Stimulated activated CD8-positive, alpha-beta memory T cell treated with anti-CD3 and anti-CD28 coated beads, Interleukin-15, amount 100 ng/mL, for 24 hours (primary cell): ENCODE measurements around the gene HNRNPH3.

ENCODE experiments used
- DNase-seq: peaks from one replicate; pipeline ENCODE4 v3.0.0-alpha.2; 2020; ENCODE audit warnings: low read depth

The HNRNPH3 gene

GRCh38 chr10:68332259-68333057, 594 bp downstream of the HNRNPH3 start, which contains the start of gene PBLD:
TSS of gene PBLD (minus strand) at chr10:68332928. CDS start at chr10:68306844, 26,084 bp downstream.
- peak; percentile 34 for DNase-seq

DNA sequence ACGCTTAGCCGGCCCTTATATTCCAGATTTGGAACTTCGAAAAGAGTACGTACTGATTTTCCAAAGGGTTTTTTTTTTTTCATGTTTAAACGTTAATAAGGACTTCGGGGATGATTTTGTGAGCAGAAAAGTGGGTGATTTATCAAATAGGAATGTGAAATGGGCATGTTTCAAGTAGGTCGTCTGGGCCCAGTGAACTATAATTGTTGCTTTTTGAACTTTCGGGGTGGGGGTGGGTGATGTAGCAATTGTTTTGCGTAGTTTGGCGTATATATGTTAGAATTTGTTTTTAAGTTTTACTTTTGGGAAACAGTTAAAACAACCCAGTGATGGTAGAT, 1.2 kb downstream of the HNRNPH3 start:
- no peak for DNase-seq

DNA sequence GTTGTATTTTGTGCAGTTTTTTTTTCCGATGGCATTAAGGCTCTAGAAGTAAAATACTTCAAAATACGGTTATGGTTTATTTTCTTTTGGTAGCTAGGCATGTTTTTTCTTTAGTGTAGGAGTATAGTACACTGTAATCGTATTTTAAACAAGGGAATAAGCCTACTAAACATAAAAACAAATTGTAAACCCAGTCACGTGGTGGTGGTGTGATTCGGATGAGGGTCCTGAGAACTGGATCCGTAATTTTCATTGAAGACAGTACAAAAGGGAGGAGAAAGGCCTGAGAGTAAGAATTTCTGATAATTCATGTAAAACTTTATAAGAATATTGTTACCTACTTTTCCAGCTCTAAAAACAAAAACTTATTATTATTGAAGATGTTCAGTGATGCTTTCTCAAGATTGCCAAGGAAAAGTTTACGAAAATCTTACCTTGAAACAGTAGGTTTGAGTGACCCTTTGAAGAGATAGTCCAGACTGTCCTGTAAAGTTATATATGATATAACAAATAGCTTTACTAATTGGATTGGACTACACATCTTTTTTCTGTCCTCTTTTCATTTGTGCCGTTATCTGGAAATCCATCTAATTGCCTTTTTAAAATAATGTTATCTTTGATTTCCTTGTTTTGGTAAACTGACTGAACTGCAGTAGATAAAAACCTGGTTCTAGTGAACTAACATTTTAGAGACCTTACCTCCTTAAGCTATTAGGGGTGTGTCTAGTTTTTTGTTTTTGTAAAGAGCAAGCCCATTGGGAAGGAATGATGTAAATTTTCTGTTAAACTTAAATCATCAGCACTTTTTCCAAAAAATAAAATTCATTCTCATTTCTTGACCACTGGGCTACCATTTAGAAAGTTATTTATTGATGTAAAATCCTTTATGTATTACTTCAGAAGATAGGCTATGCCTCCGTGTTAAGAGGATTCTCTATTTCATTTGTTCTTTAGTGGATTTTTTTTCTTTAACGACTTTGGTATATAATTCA, 1.9 kb downstream of the HNRNPH3 start:
- no peak for DNase-seq

DNA sequence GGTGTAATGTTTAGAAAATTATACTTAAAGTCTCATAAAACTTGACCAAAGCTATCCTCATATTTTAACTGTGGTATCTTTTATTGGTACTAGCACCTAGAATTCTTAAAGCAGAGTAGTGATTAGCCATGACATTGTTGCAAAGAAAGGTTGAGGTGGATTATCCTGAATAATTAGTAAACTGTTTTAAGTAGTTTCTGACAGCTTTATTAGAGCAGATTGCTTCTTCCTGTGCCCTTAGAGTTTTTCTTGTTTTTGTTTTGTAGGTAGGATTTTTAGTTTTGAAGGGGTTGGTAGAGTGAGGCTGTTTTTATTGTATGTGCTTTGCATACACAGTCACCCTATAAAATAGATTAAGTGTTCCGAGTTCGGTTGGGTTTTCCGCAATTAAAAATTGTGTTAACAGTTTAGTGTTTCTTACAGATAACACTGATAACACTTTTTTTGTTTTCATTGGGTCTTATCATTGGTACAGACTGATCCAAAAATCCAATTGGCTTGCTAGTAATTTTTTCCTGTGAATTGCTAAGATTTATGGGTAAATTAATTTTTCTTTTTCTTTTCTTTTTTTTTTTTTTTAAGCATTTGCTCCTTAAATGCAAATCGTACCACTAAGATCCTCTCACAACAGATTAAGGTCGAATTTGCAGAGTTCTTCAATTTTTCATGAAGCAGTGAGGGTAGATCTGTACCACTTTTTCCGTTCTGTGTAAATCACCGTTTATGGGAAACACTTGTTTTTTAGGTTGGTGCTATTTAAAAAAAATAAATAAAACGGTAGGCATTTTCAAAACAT, 3.0 kb downstream of the HNRNPH3 start:
- DNase-seq, result no peak

GRCh38 chr10:68336754-68337351, 5.0 kb downstream of the HNRNPH3 start:
- DNase-seq, result no peak

GRCh38 chr10:68340358-68341080, 8.7 kb downstream of the HNRNPH3 start:
- DNase-seq, result no peak

DNA sequence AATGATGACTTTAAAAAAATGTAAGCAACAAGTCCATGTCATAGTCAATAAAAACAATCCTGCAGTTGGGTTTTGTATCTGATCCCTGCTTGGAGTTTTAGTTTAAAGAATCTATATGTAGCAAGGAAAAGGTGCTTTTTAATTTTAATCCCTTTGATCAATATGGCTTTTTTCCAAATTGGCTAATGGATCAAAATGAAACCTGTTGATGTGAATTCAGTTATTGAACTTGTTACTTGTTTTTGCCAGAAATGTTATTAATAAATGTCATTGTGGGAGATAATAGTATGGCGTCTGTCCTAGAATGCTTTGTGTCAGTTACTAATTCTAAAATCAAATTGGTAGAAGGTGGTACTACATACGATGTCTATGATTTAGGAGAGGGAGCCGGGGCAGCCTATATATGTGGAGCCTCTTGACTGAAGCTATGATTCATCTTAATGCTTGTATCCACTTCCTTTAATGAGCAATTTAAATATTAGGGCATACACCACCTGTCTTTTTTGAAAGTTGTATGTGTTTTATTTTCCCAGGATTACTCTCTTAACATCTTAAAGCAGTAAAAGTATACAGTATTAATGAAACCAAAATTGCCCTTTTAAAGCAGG, 11.1 kb downstream of the HNRNPH3 start:
- DNase-seq, result no peak

- no peak for DNase-seq
These were observed 13.8 kb downstream of the HNRNPH3 start for GRCh38 chr10:68345621-68346020.

DNA sequence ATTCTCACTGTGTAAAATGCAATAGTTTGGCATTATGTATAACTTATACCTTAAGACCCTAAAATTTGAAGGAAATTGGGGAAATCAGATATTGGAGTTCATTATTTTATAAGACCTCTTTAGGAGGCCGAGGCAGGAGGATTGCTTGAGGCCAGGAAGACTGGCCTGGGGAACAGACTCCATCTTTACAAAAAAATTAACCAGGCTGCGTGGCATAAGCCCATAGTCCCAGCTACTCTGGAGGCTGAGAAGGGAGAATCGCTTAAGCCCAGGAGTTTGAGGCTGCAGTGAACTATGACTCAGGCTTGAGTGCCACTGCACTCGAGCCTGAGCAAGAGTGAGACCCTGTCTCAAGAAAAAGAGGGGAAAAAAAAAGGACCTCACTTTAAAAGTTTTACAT, 14.9 kb downstream of the HNRNPH3 start:
- DNase-seq, result no peak

DNA sequence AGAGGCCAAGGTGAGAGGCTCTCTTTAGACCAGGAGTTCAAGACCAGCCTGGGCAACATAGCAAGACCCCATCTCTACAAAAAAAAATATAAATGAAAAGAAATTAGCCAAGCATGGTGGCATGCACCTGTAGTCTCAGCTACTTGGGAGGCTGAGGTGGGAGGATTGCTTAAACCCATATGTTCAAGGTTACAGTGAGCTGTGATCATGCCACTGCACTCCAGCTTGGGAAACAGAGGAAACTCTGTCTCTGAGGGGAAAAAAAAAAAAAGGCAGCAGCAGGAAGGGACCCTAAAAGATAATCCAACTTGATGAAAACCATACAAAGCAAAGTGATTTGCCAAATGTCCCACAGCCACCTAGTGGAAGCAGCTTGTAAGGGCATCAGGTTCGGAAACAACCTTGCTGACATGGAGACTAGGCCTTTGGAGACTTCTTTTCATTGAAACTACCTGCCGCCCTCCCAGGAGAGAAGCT, 16.4 kb downstream of the HNRNPH3 start:
- no peak for DNase-seq

- DNase-seq, result no peak
These were observed 21.7 kb downstream of the HNRNPH3 start for GRCh38 chr10:68353537-68353936.

DNA sequence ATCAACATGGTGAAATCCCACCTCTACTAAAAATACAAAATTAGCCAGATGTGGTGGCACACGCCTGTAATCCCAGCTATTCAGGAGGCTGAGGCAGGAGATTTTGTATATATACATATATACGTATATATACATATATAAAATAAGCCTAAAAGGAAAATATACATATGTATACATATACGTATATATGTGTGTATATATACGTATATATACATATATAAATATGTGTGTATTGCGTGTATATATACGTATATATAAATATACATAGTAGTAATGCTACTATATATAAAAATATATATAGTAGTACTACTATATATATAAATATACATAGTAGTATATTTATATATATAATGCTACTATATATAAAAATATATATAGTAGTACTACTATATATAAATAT, 27.3 kb downstream of the HNRNPH3 start:
- no peak for DNase-seq

GRCh38 chr10:68362590-68362989, 30.7 kb downstream of the HNRNPH3 start:
- no peak for DNase-seq

GRCh38 chr10:68364101-68364886, 32.4 kb downstream of the HNRNPH3 start:
- no peak for DNase-seq

DNA sequence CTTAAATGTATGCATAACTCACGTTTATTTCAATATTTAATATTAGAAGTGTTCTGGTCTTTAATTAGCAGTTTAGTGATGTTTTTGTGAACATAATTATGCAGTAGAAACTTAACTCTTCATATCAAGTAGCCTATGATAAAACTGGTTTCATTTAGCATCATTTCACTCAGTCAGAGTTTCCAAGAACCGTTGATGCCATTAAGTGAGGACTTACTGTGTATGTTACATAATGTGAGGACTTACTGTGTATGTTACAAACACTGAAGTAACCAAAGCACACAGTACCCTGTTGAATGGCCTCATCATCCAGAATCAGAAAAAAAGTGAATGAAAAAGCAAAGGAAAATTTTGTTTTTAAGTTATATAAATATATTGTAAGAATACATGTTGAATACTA, 33.7 kb downstream of the HNRNPH3 start:
- DNase-seq, result no peak

DNA sequence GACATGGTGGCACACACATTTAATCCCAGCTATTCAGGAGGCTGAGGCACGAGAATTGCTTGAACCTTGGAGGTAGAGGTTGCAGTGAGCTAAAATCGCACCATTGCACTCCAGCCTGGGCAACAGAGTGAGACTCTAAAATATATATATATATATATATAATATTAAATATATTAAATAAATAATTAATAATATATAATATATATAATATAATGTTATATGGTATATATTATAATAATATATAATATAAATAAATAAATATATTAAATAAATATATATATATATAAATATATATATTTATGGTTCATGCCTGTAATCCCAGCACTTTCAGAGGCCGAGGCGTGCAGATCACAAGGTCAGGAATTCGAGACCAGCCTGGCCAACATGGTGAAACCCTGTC, 34.7 kb downstream of the HNRNPH3 start:
- no peak for DNase-seq

GRCh38 chr10:68367121-68367520, 35.3 kb downstream of the HNRNPH3 start:
- no peak for DNase-seq

GRCh38 chr10:68371604-68372003, 39.7 kb downstream of the HNRNPH3 start:
- no peak for DNase-seq

- no peak for DNase-seq
These were observed 53.9 kb downstream of the HNRNPH3 start for GRCh38 chr10:68385740-68386139.
